Colon (tissue), 2 donors: Measurements from ENCODE around the gene CNEP1R1.

Experiments
- FAIRE-seq: peaks from 2 replicates; lab custom pipeline; 2012; peaks lifted over from hg19 to GRCh38; lab: Jason Lieb, UNC
- donor health status: control.
- donor health status: control.

The CNEP1R1 gene

GRCh38 chr16:50017553-50017952 is 7.5 kb upstream of the CNEP1R1 start:
- no peak for FAIRE-seq

GRCh38 chr16:50021544-50021943 is 3.5 kb upstream of the CNEP1R1 start:
- FAIRE-seq, result no peak

GRCh38 chr16:50023641-50024040 is 1.4 kb upstream of the CNEP1R1 start:
- FAIRE-seq, result no peak

- no peak for FAIRE-seq
Measured at GRCh38 chr16:50024207-50024606, 818 bp upstream of the CNEP1R1 start.

GRCh38 chr16:50025537-50025931 is 509 bp downstream of the CNEP1R1 start:
- FAIRE-seq, result no peak

- no peak for FAIRE-seq
Measured at GRCh38 chr16:50027829-50028228, 2.8 kb downstream of the CNEP1R1 start.

GRCh38 chr16:50035468-50035992 is 10.5 kb downstream of the CNEP1R1 start:
- FAIRE-seq, result no peak

GRCh38 chr16:50036426-50036825 is 11.4 kb downstream of the CNEP1R1 start:
- FAIRE-seq, result no peak

GRCh38 chr16:50037662-50038220 is 12.7 kb downstream of the CNEP1R1 start:
- no peak for FAIRE-seq

- FAIRE-seq, result no peak
Measured at GRCh38 chr16:50038286-50038685, 13.3 kb downstream of the CNEP1R1 start.

- no peak for FAIRE-seq
Measured at GRCh38 chr16:50038756-50039529, 13.9 kb downstream of the CNEP1R1 start.

GRCh38 chr16:50040018-50040417 is 15.0 kb downstream of the CNEP1R1 start:
- no peak for FAIRE-seq

GRCh38 chr16:50040710-50041109 is 15.7 kb downstream of the CNEP1R1 start:
- FAIRE-seq, result no peak

GRCh38 chr16:50043358-50043757 is 18.3 kb downstream of the CNEP1R1 start:
- no peak for FAIRE-seq

GRCh38 chr16:50045412-50045811 is 20.4 kb downstream of the CNEP1R1 start:
- FAIRE-seq, result no peak

- no peak for FAIRE-seq
Measured at GRCh38 chr16:50046853-50047252, 21.8 kb downstream of the CNEP1R1 start.

GRCh38 chr16:50047864-50048263 is 22.8 kb downstream of the CNEP1R1 start:
- no peak for FAIRE-seq

GRCh38 chr16:50050802-50051201 is 25.8 kb downstream of the CNEP1R1 start:
- FAIRE-seq, result no peak

GRCh38 chr16:50056226-50056625 is 31.2 kb downstream of the CNEP1R1 start:
- no peak for FAIRE-seq

GRCh38 chr16:50058091-50058771 is 33.2 kb downstream of the CNEP1R1 start:
- no peak for FAIRE-seq

GRCh38 chr16:50059111-50059510 is 34.1 kb downstream of the CNEP1R1 start:
- no peak for FAIRE-seq

- no peak for FAIRE-seq
Measured at GRCh38 chr16:50059669-50060068, 34.6 kb downstream of the CNEP1R1 start.

- no peak for FAIRE-seq
Measured at GRCh38 chr16:50061326-50061725, 36.3 kb downstream of the CNEP1R1 start.
